Mesothelial cell of epicardium (in vitro differentiated cells): ENCODE results near the gene FAM53B. TPM values are rescaled to one million over a fixed set of nuclear protein-coding genes. Genes with fewer than 3 reads are reported as not detected.

Source experiments
- DNase-seq, 2 experiments: peaks; one replicate each; pipeline ENCODE4 v3.0.0; 2021; ENCODE audit warnings: low spot score in 2 of 2; ENCODE audit not compliant: unreplicated experiment in 2 of 2
- H3K27ac Mint-ChIP-seq: 2 replicates; pipeline ENCODE4 v1.8.0; 2021; ENCODE audit warnings: mixed read lengths
- H3K27me3 Mint-ChIP-seq: 2 replicates; pipeline ENCODE4 v1.8.0; 2021; ENCODE audit warnings: low read depth, mixed read lengths
- H3K36me3 Mint-ChIP-seq: 2 replicates; pipeline ENCODE4 v1.8.0; 2021; ENCODE audit warnings: mixed read lengths
- H3K4me1 Mint-ChIP-seq: 2 replicates; pipeline ENCODE4 v1.8.0; 2021; ENCODE audit warnings: mixed read lengths
- H3K4me3 Mint-ChIP-seq: 2 replicates; pipeline ENCODE4 v1.8.0; 2021; ENCODE audit warnings: mild to moderate bottlenecking, moderate library complexity, mixed read lengths
- H3K9me3 Mint-ChIP-seq: 2 replicates; pipeline ENCODE4 v1.8.0; 2021; ENCODE audit warnings: mixed read lengths
- CTCF ChIP-seq: fragments of 200-600 bp; sonication (generic); IDR thresholded peaks from one replicate; pipeline ENCODE4 v1.5.0; 2021; ENCODE audit warnings: antibody characterized with exemption; ENCODE audit not compliant: unreplicated experiment
- total RNA-seq: library from RNA; stranded (reverse); gene quantifications from 3 replicates; pipeline ENCODE4 v1.2.1, GENCODE V29; 2021

Gene FAM53B
- total RNA-seq, 1 donor from 2014 or later, result 42.0 TPM

GRCh38 chr10:124630551-124630950 is 113.6 kb downstream of the FAM53B start:
- Mint-ChIP-seq H3K27me3 (no peaks in the 10 kb centered on the region), H3K9me3 (peaks cover 8% of the 10 kb centered on the region), H3K36me3 (peaks cover 12% of the 10 kb centered on the region), H3K4me3 (no peak overlapping the region), H3K27ac (no peak overlapping the region), H3K4me1 (peaks cover 14% of the 10 kb centered on the region)
- TF ChIP-seq CTCF, result no peak
- DNase-seq, result no peak

GRCh38 chr10:124629842-124630241 is 114.3 kb downstream of the FAM53B start:
- H3K4me1 Mint-ChIP-seq, result peaks cover 14% of the 10 kb centered on the region
- no peaks in the 10 kb centered on the region for H3K27me3 Mint-ChIP-seq
- H3K36me3 Mint-ChIP-seq, result peaks cover 12% of the 10 kb centered on the region
- no peak for TF ChIP-seq CTCF
- peaks cover 8% of the 10 kb centered on the region for H3K9me3 Mint-ChIP-seq
- DNase-seq, result no peak
- no peak overlapping the region for H3K27ac Mint-ChIP-seq
- H3K4me3 Mint-ChIP-seq, result no peak overlapping the region

- H3K27me3 Mint-ChIP-seq, result no peaks in the 10 kb centered on the region
- H3K36me3 Mint-ChIP-seq, result peaks cover 8% of the 10 kb centered on the region
- H3K4me3 Mint-ChIP-seq, result no peak overlapping the region
- H3K27ac Mint-ChIP-seq, result no peak overlapping the region
- peaks cover 4% of the 10 kb centered on the region for H3K9me3 Mint-ChIP-seq
- no peak for DNase-seq
- no peak for TF ChIP-seq CTCF
- peaks cover 14% of the 10 kb centered on the region for H3K4me1 Mint-ChIP-seq
Measured at GRCh38 chr10:124629415-124629814, 114.8 kb downstream of the FAM53B start.

- no peak overlapping the region for H3K4me3 Mint-ChIP-seq
- H3K4me1 Mint-ChIP-seq, result peaks cover 14% of the 10 kb centered on the region
- no peak overlapping the region for H3K27ac Mint-ChIP-seq
- no peaks in the 10 kb centered on the region for H3K27me3 Mint-ChIP-seq
- no peak for DNase-seq
- no peak for TF ChIP-seq CTCF
- H3K36me3 Mint-ChIP-seq, result peaks cover 4% of the 10 kb centered on the region
- H3K9me3 Mint-ChIP-seq, result peaks cover 3% of the 10 kb centered on the region
Measured at GRCh38 chr10:124628676-124629021, 115.5 kb downstream of the FAM53B start.

GRCh38 chr10:124627866-124628675 is 116.1 kb downstream of the FAM53B start:
- no peaks in the 10 kb centered on the region for H3K27me3 Mint-ChIP-seq

More at GRCh38 chr10:124627866-124628675, 116.1 kb downstream of the FAM53B start:
- no peak overlapping the region for H3K4me3 Mint-ChIP-seq
- TF ChIP-seq CTCF, result no peak
- peaks cover 14% of the 10 kb centered on the region for H3K4me1 Mint-ChIP-seq
- H3K9me3 Mint-ChIP-seq, result no peaks in the 10 kb centered on the region
- H3K27ac Mint-ChIP-seq, result peak overlapping the region; percentile 32
- no peak for DNase-seq
- H3K36me3 Mint-ChIP-seq, result no peaks in the 10 kb centered on the region
